WTC11 (cell line): ENCODE data around the gene S100A13. TPM values are rescaled to one million over a fixed set of nuclear protein-coding genes. Genes with fewer than 3 reads are reported as not detected.
A peak's percentile ranks its signal among the peaks of the same experiment; 100 is the strongest.

Source experiments
- ATAC-seq: fragments of 200-7000 bp; cut with Tn5 transposase; 2 replicates; pipeline ENCODE4 v1.10.0; 2021; ENCODE audit warnings: mild to moderate bottlenecking, moderate library complexity
- CTCF ChIA-PET: fragments of 300-600 bp; sonication (Branson Sonifier 250); formaldehyde crosslinking; loops from one replicate; lab custom pipeline; 2021; ENCODE audit warnings: antibody characterized with exemption; lab: Charles Lee
- POLR2A ChIA-PET: fragments of 350-600 bp; sonication (Branson Sonifier 250); formaldehyde crosslinking; loops from one replicate; lab custom pipeline; 2021; ENCODE audit warnings: antibody characterized with exemption; lab: Charles Lee
- DNase-seq: peaks from one replicate; pipeline ENCODE4 v3.0.0; 2021; ENCODE audit warnings: low spot score
- H3K27ac Mint-ChIP-seq: 2 replicates; pipeline ENCODE4 v1.8.0; 2021; ENCODE audit warnings: mixed read lengths
- H3K27me3 Mint-ChIP-seq: 2 replicates; pipeline ENCODE4 v1.8.0; 2021; ENCODE audit warnings: low read depth, mild to moderate bottlenecking, moderate library complexity, mixed read lengths
- H3K36me3 Mint-ChIP-seq: 2 replicates; pipeline ENCODE4 v1.8.0; 2021; ENCODE audit warnings: mixed read lengths
- H3K4me1 Mint-ChIP-seq: 2 replicates; pipeline ENCODE4 v1.8.0; 2022; ENCODE audit warnings: mixed read lengths
- H3K4me3 Mint-ChIP-seq: 2 replicates; pipeline ENCODE4 v1.8.0; 2021; ENCODE audit warnings: mild to moderate bottlenecking, moderate library complexity, mixed read lengths
- H3K9me3 Mint-ChIP-seq: 2 replicates; pipeline ENCODE4 v1.8.0; 2021; ENCODE audit warnings: mixed read lengths
- EMX1 ChIP-seq: fragments of 250-450 bp; sonication (Bioruptor Pico); IDR thresholded peaks from 2 replicates; pipeline ENCODE4 v1.8.0; 2021; ENCODE audit warnings: mild to moderate bottlenecking
- FOXP1 ChIP-seq: sonication (generic); formaldehyde crosslinking; IDR thresholded peaks from 2 replicates; pipeline ENCODE4 v1.8.0; 2022; ENCODE audit warnings: missing genetic modification reagents, mild to moderate bottlenecking, moderate library complexity, borderline replicate concordance
- HMGA2 ChIP-seq: fragments of 250-450 bp; sonication (Bioruptor Pico); IDR thresholded peaks from 2 replicates; pipeline ENCODE4 v1.4.0; 2021; ENCODE audit warnings: mild to moderate bottlenecking, moderate library complexity
- MAX ChIP-seq: sonication (generic); formaldehyde crosslinking; IDR thresholded peaks from 2 replicates; pipeline ENCODE4 v1.8.0; 2022; ENCODE audit warnings: mild to moderate bottlenecking, missing genetic modification reagents
- NFATC4 ChIP-seq: fragments of 250-450 bp; sonication (Bioruptor Pico); IDR thresholded peaks from 2 replicates; pipeline ENCODE4 v1.9.0; 2021; ENCODE audit warnings: mild to moderate bottlenecking
- OVOL2 ChIP-seq: fragments of 250-450 bp; sonication (Bioruptor Pico); IDR thresholded peaks from 2 replicates; pipeline ENCODE4 v1.9.0; 2021; ENCODE audit warnings: mild to moderate bottlenecking, borderline replicate concordance
- SMAD3 ChIP-seq: sonication (generic); formaldehyde crosslinking; IDR thresholded peaks from 2 replicates; pipeline ENCODE4 v1.8.0; 2022; ENCODE audit warnings: missing genetic modification reagents, mild to moderate bottlenecking, borderline replicate concordance
- SOX15 ChIP-seq: fragments of 250-450 bp; sonication (Bioruptor Pico); IDR thresholded peaks from 2 replicates; pipeline ENCODE4 v1.9.0; 2021; ENCODE audit warnings: mild to moderate bottlenecking
- SP1 ChIP-seq: sonication (generic); formaldehyde crosslinking; conservative IDR thresholded peaks from 2 replicates; pipeline ENCODE4 v1.8.1; 2022; ENCODE audit warnings: missing genetic modification reagents
- ZNF281 ChIP-seq: sonication (generic); formaldehyde crosslinking; IDR thresholded peaks from 2 replicates; pipeline ENCODE4 v1.8.0; 2023; ENCODE audit warnings: mild to moderate bottlenecking, missing genetic modification reagents
- ZNF423 ChIP-seq: fragments of 250-450 bp; sonication (Bioruptor Pico); IDR thresholded peaks from 2 replicates; pipeline ENCODE4 v2.1.2; 2022; ENCODE audit warnings: mild to moderate bottlenecking, moderate library complexity
- total RNA-seq: library from RNA; stranded (reverse); gene quantifications from 3 replicates; pipeline ENCODE4 v1.2.3, GENCODE V29; 2021
- TF ChIP-seq, protein P1 (sequence below): fragments of 250-450 bp; sonication (Bioruptor Pico); IDR thresholded peaks from 2 replicates; pipeline ENCODE4 v1.9.0; 2021; ENCODE audit warnings: mild to moderate bottlenecking, borderline replicate concordance
- TF ChIP-seq, protein P2 (sequence below): sonication (generic); formaldehyde crosslinking; IDR thresholded peaks from 2 replicates; pipeline ENCODE4 v1.8.0; 2022; ENCODE audit warnings: missing genetic modification reagents
- TF ChIP-seq, protein P3 (sequence below): fragments of 250-450 bp; sonication (Bioruptor Pico); IDR thresholded peaks from 2 replicates; pipeline ENCODE4 v2.1.2; 2022; ENCODE audit warnings: mild to moderate bottlenecking, moderate library complexity
- TF ChIP-seq, protein P4 (sequence below): sonication (generic); formaldehyde crosslinking; IDR thresholded peaks from 2 replicates; pipeline ENCODE4 v1.8.1; 2023; ENCODE audit warnings: mild to moderate bottlenecking, missing genetic modification reagents, borderline replicate concordance

The S100A13 gene
- total RNA-seq, 1 experiment from 2014 or later: 68.4 TPM

- CTCF ChIA-PET: interaction anchor here (5.2 kb wide), 1 partner anchor 41 kb away, joined by 29 read pairs; the partner anchor contains the start of genes S100A1 and S100A13
- H3K27me3 Mint-ChIP-seq: no peaks in the 10 kb centered on the region
- H3K36me3 Mint-ChIP-seq: no peaks in the 10 kb centered on the region
- no peak overlapping the region for H3K27ac Mint-ChIP-seq
- no peak overlapping the region for H3K4me3 Mint-ChIP-seq
- H3K9me3 Mint-ChIP-seq: no peaks in the 10 kb centered on the region
- ATAC-seq: no peak
- TF ChIP-seq, protein P1, sequence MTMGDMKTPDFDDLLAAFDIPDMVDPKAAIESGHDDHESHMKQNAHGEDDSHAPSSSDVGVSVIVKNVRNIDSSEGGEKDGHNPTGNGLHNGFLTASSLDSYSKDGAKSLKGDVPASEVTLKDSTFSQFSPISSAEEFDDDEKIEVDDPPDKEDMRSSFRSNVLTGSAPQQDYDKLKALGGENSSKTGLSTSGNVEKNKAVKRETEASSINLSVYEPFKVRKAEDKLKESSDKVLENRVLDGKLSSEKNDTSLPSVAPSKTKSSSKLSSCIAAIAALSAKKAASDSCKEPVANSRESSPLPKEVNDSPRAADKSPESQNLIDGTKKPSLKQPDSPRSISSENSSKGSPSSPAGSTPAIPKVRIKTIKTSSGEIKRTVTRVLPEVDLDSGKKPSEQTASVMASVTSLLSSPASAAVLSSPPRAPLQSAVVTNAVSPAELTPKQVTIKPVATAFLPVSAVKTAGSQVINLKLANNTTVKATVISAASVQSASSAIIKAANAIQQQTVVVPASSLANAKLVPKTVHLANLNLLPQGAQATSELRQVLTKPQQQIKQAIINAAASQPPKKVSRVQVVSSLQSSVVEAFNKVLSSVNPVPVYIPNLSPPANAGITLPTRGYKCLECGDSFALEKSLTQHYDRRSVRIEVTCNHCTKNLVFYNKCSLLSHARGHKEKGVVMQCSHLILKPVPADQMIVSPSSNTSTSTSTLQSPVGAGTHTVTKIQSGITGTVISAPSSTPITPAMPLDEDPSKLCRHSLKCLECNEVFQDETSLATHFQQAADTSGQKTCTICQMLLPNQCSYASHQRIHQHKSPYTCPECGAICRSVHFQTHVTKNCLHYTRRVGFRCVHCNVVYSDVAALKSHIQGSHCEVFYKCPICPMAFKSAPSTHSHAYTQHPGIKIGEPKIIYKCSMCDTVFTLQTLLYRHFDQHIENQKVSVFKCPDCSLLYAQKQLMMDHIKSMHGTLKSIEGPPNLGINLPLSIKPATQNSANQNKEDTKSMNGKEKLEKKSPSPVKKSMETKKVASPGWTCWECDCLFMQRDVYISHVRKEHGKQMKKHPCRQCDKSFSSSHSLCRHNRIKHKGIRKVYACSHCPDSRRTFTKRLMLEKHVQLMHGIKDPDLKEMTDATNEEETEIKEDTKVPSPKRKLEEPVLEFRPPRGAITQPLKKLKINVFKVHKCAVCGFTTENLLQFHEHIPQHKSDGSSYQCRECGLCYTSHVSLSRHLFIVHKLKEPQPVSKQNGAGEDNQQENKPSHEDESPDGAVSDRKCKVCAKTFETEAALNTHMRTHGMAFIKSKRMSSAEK (CRISPR knock-in tag): no peak
- TF ChIP-seq, all 79 proteins: peak for 0
- no peak for DNase-seq
- POLR2A ChIA-PET: no interaction called here
- H3K4me1 Mint-ChIP-seq: peaks cover 4% of the 10 kb centered on the region
These were observed 40.0 kb downstream of the S100A13 start for GRCh38 chr1:153587314-153587713.

GRCh38 chr1:153586347-153586746, 41.0 kb downstream of the S100A13 start:
- H3K4me1 Mint-ChIP-seq: peaks cover 4% of the 10 kb centered on the region
- no peak overlapping the region for H3K4me3 Mint-ChIP-seq
- no peaks in the 10 kb centered on the region for H3K9me3 Mint-ChIP-seq
- ChIA-PET CTCF (interaction anchor here (0.9 to 5.2 kb wide), 4 partner anchors 14 to 53 kb away, joined by 4 to 29 read pairs (median 6); partner anchors contain the start of genes S100A1 and S100A13), POLR2A (no interaction called here)
- no peaks in the 10 kb centered on the region for H3K27me3 Mint-ChIP-seq
- DNase-seq (no peak), ATAC-seq (no peak)
- H3K27ac Mint-ChIP-seq: 0 out of 2 replicates have a peak overlapping the region, but pooled peaks have one; percentile 45
- H3K36me3 Mint-ChIP-seq: no peaks in the 10 kb centered on the region
- TF ChIP-seq MAX (CRISPR knock-in tag) (no peak), OVOL2 (CRISPR knock-in tag) (no peak), FOXP1 (CRISPR knock-in tag) (no peak), SMAD3 (CRISPR knock-in tag) (no peak), ZNF423 (CRISPR knock-in tag) (no peak), NFATC4 (CRISPR knock-in tag) (no peak), EMX1 (CRISPR knock-in tag) (no peak), HMGA2 (CRISPR knock-in tag) (no peak), ZNF281 (no peak), SP1 (no peak), SOX15 (no peak)
- TF ChIP-seq, protein P2, sequence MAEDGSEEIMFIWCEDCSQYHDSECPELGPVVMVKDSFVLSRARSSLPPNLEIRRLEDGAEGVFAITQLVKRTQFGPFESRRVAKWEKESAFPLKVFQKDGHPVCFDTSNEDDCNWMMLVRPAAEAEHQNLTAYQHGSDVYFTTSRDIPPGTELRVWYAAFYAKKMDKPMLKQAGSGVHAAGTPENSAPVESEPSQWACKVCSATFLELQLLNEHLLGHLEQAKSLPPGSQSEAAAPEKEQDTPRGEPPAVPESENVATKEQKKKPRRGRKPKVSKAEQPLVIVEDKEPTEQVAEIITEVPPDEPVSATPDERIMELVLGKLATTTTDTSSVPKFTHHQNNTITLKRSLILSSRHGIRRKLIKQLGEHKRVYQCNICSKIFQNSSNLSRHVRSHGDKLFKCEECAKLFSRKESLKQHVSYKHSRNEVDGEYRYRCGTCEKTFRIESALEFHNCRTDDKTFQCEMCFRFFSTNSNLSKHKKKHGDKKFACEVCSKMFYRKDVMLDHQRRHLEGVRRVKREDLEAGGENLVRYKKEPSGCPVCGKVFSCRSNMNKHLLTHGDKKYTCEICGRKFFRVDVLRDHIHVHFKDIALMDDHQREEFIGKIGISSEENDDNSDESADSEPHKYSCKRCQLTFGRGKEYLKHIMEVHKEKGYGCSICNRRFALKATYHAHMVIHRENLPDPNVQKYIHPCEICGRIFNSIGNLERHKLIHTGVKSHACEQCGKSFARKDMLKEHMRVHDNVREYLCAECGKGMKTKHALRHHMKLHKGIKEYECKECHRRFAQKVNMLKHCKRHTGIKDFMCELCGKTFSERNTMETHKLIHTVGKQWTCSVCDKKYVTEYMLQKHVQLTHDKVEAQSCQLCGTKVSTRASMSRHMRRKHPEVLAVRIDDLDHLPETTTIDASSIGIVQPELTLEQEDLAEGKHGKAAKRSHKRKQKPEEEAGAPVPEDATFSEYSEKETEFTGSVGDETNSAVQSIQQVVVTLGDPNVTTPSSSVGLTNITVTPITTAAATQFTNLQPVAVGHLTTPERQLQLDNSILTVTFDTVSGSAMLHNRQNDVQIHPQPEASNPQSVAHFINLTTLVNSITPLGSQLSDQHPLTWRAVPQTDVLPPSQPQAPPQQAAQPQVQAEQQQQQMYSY (CRISPR knock-in tag): no peak
- TF ChIP-seq, protein P3, sequence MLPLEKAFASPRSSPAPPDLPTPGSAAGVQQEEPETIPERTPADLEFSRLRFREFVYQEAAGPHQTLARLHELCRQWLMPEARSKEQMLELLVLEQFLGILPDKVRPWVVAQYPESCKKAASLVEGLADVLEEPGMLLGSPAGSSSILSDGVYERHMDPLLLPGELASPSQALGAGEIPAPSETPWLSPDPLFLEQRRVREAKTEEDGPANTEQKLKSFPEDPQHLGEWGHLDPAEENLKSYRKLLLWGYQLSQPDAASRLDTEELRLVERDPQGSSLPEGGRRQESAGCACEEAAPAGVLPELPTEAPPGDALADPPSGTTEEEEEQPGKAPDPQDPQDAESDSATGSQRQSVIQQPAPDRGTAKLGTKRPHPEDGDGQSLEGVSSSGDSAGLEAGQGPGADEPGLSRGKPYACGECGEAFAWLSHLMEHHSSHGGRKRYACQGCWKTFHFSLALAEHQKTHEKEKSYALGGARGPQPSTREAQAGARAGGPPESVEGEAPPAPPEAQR (CRISPR knock-in tag): no peak
- TF ChIP-seq, protein P4, sequence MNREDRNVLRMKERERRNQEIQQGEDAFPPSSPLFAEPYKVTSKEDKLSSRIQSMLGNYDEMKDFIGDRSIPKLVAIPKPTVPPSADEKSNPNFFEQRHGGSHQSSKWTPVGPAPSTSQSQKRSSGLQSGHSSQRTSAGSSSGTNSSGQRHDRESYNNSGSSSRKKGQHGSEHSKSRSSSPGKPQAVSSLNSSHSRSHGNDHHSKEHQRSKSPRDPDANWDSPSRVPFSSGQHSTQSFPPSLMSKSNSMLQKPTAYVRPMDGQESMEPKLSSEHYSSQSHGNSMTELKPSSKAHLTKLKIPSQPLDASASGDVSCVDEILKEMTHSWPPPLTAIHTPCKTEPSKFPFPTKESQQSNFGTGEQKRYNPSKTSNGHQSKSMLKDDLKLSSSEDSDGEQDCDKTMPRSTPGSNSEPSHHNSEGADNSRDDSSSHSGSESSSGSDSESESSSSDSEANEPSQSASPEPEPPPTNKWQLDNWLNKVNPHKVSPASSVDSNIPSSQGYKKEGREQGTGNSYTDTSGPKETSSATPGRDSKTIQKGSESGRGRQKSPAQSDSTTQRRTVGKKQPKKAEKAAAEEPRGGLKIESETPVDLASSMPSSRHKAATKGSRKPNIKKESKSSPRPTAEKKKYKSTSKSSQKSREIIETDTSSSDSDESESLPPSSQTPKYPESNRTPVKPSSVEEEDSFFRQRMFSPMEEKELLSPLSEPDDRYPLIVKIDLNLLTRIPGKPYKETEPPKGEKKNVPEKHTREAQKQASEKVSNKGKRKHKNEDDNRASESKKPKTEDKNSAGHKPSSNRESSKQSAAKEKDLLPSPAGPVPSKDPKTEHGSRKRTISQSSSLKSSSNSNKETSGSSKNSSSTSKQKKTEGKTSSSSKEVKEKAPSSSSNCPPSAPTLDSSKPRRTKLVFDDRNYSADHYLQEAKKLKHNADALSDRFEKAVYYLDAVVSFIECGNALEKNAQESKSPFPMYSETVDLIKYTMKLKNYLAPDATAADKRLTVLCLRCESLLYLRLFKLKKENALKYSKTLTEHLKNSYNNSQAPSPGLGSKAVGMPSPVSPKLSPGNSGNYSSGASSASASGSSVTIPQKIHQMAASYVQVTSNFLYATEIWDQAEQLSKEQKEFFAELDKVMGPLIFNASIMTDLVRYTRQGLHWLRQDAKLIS (CRISPR knock-in tag): no peak
